NCI-H82 treated with DMSO at 0.1 percent for 48 hours (cell line): Measurements from ENCODE around the gene STRIP2.

Experiments
- DNase-seq: peaks from one replicate; lab custom pipeline; 2025; ENCODE audit not compliant: unreplicated experiment; lab: John Stamatoyannopoulos, UW

The STRIP2 gene

DNA sequence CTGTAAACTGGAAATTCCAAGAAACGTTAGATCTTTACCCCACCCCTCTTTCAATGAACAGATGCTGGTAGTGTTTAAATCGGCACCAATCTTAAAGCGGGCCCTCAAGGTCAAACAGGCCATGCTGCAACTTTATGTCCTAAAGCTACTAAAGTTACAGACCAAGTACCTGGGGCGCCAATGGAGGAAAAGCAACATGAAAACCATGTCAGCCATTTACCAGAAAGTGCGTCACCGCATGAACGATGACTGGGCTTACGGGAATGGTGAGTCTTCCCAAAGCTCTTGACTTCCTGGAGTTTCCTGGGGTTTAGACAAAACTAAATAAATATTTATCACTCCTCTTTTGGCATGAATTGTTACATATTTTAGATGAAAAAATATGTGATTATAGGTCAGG is 48.5 kb downstream of the STRIP2 start:
- DNase-seq: no peak

DNA sequence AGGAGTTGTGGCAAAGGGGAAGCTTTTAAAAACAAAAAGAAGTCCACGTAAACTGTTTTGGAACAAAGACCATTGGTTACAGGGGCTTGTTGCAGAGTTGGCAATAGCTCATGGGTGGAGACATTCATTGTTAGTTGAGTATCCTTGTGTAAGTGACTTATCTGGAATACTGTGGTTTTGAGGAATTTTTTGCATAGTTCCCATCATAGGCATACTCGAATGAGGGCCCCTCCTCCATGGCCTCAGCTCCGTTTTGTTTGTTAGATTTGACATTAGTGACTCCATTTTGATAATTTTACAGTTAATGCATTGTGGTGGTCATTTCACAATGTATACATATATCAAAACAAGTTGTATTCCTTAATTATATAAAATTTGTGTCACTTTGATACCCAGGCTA is 55.3 kb downstream of the STRIP2 start:
- no peak for DNase-seq

DNA sequence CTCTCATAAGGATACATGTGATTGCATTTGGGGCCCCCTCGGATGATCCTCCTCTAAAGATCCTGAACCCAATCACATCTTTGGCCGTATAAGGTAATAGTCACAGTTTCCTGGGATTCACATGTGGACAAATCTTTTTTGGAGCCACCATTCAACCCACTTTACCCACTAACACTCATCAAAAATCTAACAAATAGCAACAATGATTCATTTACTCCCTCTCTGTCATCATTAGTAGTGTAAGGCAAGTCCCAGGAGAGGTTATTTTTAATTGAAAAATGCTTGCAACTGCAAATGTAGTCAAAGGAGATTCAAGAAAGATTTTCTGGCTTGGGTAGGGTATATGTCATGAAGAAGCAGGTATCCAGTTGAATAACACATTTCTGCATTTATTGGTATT is 58.2 kb downstream of the STRIP2 start:
- DNase-seq: no peak

DNA sequence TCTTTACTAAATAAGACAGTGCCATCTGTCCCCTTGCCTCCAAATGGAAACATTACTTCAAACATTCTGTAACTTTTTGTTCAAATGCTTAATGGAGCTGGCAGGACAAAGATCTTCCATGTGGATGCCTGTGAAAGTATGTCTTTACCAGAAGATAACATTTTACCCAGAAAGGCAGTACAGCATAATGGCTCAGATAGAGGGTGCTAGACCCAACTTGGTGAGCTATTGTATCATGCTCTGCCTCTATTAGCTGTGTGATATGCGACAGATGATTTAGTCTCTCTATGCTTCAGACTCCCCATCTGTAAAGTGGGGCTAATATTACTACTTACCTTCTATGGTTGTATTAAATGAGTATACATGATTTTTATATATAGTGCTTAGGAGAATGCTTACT is 59.3 kb downstream of the STRIP2 start:
- no peak for DNase-seq

DNA sequence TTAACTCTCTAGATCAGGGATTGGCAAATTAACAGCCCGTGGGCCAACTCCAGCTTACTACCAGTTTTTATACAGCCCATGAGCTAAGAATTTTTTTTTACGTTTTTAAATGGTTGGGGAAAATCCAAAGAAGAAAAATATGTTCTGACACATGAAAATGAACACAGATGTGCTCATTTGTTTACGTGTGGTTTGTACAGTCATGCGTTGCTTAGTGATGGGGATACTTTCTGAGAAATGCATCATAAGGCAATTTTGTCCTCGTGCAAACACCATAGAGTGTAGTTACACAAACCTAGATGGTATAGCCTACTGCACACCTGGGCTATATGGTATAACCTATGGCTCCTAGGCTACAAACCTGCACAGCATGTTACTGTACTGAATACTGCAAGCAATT is 59.8 kb downstream of the STRIP2 start:
- no peak for DNase-seq

DNA sequence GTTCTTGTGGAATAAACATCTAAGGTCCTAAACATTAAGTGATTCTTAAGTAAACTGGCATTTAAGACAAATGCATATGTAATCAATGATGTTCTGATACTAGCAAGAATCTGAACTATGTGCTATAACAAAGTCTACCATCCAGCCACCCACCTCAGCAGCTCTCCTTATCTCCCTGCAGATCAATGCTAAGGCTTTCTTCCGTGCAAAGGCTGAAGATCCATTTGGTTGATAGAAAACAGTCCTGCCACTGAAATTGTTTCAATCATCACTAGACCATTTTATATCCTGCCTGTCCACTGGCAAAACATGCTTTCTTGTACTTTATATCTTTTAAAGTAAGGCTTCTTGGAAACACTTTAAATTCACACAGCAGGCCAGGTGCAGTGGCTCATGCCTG is 61.8 kb downstream of the STRIP2 start:
- no peak for DNase-seq

- no peak for DNase-seq
Observed at GRCh38 chr7:129496653-129497052, 62.4 kb downstream of the STRIP2 start.

DNA sequence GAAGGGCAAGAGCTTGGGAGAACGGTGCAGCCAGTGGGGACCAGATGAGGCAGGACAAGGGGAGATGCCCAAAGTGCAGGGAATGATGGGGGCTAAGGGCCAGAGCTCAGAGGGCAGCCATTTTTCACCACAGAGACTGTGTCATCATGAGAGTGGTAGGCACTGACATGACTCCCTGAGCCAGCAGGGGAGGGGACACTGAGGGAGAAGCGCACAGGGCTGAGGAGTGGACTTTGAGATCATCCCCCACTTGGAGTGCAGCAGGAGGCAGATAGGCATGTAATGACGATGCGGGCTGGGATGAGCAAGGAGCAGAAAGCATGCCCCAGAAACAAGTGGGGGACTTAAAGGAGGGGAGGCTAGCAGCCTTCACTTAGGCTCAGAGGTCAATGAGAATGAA is 62.9 kb downstream of the STRIP2 start:
- no peak for DNase-seq

- DNase-seq: no peak
Observed at GRCh38 chr7:129498021-129498420, 63.8 kb downstream of the STRIP2 start.

- DNase-seq: no peak
Observed at GRCh38 chr7:129499999-129500398, 65.8 kb downstream of the STRIP2 start.

- DNase-seq: peak; percentile 9
Observed at GRCh38 chr7:129501760-129502707, 67.8 kb downstream of the STRIP2 start, which contains the start of gene SMKR1. TSS of gene SMKR1 (plus strand) at chr7:129502531. CDS start at chr7:129502825, 294 bp downstream.

- DNase-seq: no peak
Observed at GRCh38 chr7:129502708-129503685, 68.8 kb downstream of the STRIP2 start.

GRCh38 chr7:129503725-129504124 is 69.5 kb downstream of the STRIP2 start:
- DNase-seq: no peak

- no peak for DNase-seq
Observed at GRCh38 chr7:129512192-129512591, 78.0 kb downstream of the STRIP2 start.

- no peak for DNase-seq
Observed at GRCh38 chr7:129513546-129513945, 79.3 kb downstream of the STRIP2 start.

GRCh38 chr7:129514683-129515082 is 80.5 kb downstream of the STRIP2 start:
- DNase-seq: no peak

DNA sequence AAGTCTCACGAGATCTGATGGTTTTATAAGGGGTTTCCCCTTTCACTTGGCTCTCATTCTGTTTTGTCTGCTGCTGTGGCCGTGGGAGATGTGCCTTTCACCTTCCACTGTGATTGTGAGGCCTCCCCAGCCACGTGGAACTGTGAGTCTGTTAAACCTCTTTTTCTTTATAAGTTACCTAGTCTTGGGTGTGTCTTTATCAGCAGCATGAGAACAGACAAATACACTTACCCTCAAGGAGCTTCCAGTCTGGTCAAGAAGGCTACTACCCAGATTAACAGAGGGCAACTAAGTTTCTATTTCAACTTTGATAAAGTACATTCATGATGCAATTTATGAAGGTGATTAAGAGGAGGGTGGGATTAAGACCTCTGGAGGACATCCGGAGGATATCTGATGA is 81.1 kb downstream of the STRIP2 start:
- DNase-seq: no peak

DNA sequence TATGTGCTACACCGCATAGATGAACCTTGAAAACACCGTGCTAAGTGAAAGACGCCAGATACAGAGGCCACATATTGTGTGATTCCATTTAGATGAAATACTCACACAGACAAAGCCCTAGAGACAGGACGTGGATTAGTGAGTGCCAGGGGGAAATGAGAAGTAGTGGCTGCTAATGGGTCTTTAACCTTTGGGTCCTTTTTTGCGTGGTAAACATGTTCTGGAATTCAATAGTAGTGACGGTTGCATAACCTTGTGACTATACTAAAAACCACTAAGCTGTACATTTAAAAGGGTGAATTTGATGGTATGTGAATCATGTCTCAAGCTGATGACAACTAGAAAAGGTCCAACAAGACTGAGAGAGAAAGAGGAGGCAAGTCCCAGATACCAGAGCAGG is 83.7 kb downstream of the STRIP2 start:
- no peak for DNase-seq

GRCh38 chr7:129519464-129519863 is 85.2 kb downstream of the STRIP2 start:
- DNase-seq: no peak

DNA sequence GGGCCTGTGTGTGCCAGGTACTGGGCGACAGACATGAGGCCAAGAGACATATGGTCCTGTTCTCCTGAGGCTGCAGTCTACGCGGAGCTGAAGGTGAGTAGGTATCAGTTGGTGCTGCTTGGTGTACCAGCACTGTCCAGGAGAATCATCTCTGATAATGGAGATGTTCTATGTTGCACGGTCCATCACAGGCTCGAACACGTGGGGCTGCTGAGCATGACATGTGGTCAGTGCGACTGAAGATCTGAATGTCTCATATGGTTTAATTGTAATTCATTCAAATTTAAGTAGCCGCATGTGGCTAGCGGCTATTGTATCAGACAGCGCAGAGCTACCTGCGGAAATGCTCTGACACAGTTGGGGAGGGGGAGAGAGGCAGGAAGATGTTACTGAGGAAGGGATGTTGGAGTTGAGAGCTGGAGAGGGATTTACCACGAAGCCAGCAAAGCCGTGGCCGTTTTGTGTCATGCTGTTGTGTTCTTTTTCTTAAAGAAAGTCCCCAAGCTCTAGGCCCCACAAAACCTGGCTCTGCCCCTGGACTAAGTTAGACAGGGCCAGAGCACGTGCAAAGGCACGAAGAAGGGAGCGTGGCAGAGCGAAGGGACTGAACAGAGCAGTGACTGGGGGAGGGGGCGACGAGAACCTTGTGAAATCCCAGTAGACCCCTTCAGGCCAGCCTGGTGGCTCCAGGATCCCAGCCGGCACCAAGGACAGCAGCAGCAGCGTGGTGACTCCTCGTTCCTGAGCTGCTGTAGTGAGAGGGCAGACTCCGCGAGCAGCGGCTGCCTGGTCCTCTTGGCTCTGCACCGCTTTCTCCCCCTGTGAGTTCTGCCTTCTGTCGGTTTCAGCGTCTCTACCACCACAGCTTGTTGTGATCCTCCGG is 88.1 kb downstream of the STRIP2 start:
- DNase-seq: no peak

DNA sequence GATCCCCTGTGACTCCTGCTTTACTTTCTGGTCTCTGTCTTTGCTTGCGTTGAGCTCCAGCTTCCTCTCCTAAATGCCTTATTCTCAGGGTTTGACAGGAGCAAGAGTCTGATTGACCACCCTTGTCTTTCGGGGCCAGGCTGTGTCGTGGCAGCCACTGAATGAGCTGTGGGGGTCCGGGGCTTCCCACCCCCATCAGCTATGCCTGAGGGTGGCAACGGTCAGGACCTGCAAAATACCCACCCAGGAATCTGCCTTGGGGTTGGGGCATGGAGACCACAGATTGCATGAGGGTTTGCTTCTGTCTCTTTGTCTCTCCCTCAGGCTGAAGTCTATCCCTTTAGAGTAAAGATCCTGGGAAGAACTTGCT is 88.7 kb downstream of the STRIP2 start:
- DNase-seq: no peak
